ENCODE results near the gene ASIC2. TPM values are rescaled to one million over a fixed set of nuclear protein-coding genes. Genes with fewer than 3 reads are reported as not detected.

The ASIC2 gene
- polyA plus RNA-seq, 5 donors = 0.21 to 0.86 (median 0.46) TPM

- no peak for DNase-seq
These were observed 220.5 kb downstream of the ASIC2 start for GRCh38 chr17:33072421-33073161.

- no peak for DNase-seq
These were observed 221.4 kb downstream of the ASIC2 start for GRCh38 chr17:33071656-33072055.

- DNase-seq = no peak
These were observed 235.5 kb downstream of the ASIC2 start for GRCh38 chr17:33057564-33057963.

GRCh38 chr17:33056399-33057146 lies 236.5 kb downstream of the ASIC2 start:
- no peak for DNase-seq

- no peak for DNase-seq
These were observed 237.3 kb downstream of the ASIC2 start for GRCh38 chr17:33055746-33056145.

- no peak for DNase-seq
These were observed 237.9 kb downstream of the ASIC2 start for GRCh38 chr17:33055171-33055611.

GRCh38 chr17:33054412-33054811 lies 238.7 kb downstream of the ASIC2 start:
- no peak for DNase-seq

- DNase-seq = no peak
These were observed 239.4 kb downstream of the ASIC2 start for GRCh38 chr17:33053676-33054075.

GRCh38 chr17:33052856-33053255 lies 240.2 kb downstream of the ASIC2 start:
- DNase-seq = no peak

- DNase-seq = no peak
These were observed 242.4 kb downstream of the ASIC2 start for GRCh38 chr17:33050611-33051140.

- DNase-seq = no peak
These were observed 243.2 kb downstream of the ASIC2 start for GRCh38 chr17:33049781-33050414.

- DNase-seq = no peak
These were observed 246.5 kb downstream of the ASIC2 start for GRCh38 chr17:33046361-33047255.

- no peak for DNase-seq
These were observed 247.9 kb downstream of the ASIC2 start for GRCh38 chr17:33045216-33045615.

- DNase-seq = no peak
These were observed 248.3 kb downstream of the ASIC2 start for GRCh38 chr17:33044771-33045170.

GRCh38 chr17:33040461-33040860 lies 252.6 kb downstream of the ASIC2 start:
- DNase-seq = peak in 1 of 2 donors; percentile 24

GRCh38 chr17:33039874-33040273 lies 253.2 kb downstream of the ASIC2 start:
- peak; percentile 75 for DNase-seq

- peak; percentile 27 to 59 for DNase-seq
These were observed 254.4 kb downstream of the ASIC2 start for GRCh38 chr17:33038740-33039139.

- DNase-seq = no peak
These were observed 259.9 kb downstream of the ASIC2 start for GRCh38 chr17:33033176-33033575.

GRCh38 chr17:33028778-33029177 lies 264.3 kb downstream of the ASIC2 start:
- DNase-seq = no peak

GRCh38 chr17:33028061-33028460 lies 265.0 kb downstream of the ASIC2 start:
- no peak for DNase-seq
